Stomach (tissue), 9 donors: ENCODE results near the gene USP36. TPM values are rescaled to one million over a fixed set of nuclear protein-coding genes. Genes with fewer than 3 reads are reported as not detected.

Experiments
- DNase-seq, 2 donors: peaks; one replicate each; pipeline versions ENCODE4 v3.0.0 to v3.0.0-alpha.2; 2013 to 2019
- H3K27ac ChIP-seq, 5 donors: fragments of 200-600 bp in 4 of 5; sonication (generic) in 4 of 5; one replicate each; pipeline ENCODE4 v1.5.1; 2013 to 2019; ENCODE audit warnings: mild to moderate bottlenecking in 1 of 5, moderate library complexity in 1 of 5
- H3K27me3 ChIP-seq, 3 donors: fragments of 200-600 bp; sonication (generic); one replicate each; pipeline ENCODE4 v1.5.1; 2017 to 2019; ENCODE audit warnings: mixed run types in 1 of 3
- H3K36me3 ChIP-seq, 4 donors: fragments of 200-600 bp; sonication (generic); 1 replicate in 3 of 4; 2 replicates in 1 of 4; pipeline ENCODE4 v1.5.1; 2016 to 2019
- H3K4me1 ChIP-seq, 4 donors: fragments of 200-600 bp; sonication (generic); one replicate each; pipeline ENCODE4 v1.5.1; 2016 to 2019
- H3K4me3 ChIP-seq, 4 donors: fragments of 200-600 bp; sonication (generic) in 3 of 4; one replicate each; pipeline ENCODE4 v1.5.1; 2016 to 2019; ENCODE audit warnings: mild to moderate bottlenecking in 1 of 4
- H3K9me3 ChIP-seq, 4 donors: fragments of 200-600 bp; sonication (generic); one replicate each; pipeline ENCODE4 v1.5.1; 2016 to 2019
- EP300 ChIP-seq: sonication (generic); formaldehyde crosslinking; IDR thresholded peaks from one replicate; pipeline ENCODE4 v1.6.1; 2017; ENCODE audit warnings: antibody characterized with exemption
- POLR2A ChIP-seq, 4 donors: fragments of 450-650 bp; IDR thresholded peaks; one replicate each; pipeline ENCODE4 v1.6.1; 2016; ENCODE audit warnings: antibody characterized with exemption in 4 of 4, control low read depth in 2 of 4, mild to moderate bottlenecking in 1 of 4, moderate library complexity in 1 of 4
- POLR2AphosphoS5 ChIP-seq, 3 donors: sonication (generic); formaldehyde crosslinking; IDR thresholded peaks; one replicate each; pipeline ENCODE4 v1.6.1; 2016; ENCODE audit warnings: antibody characterized with exemption in 3 of 3
- WGBS, 5 donors: extraction: QIAGEN DNeasy Blood & Tissue Kit in 3 of 5; methylation state at CpG; one replicate each; pipeline versions ENCODE4 v1.1.5 to v1.1.7; 2013 to 2018; 5-methylcytosine and 5-hydroxymethylcytosine counted together
- intact Hi-C: fragments of 100-400 bp; cut with DNase I; formaldehyde crosslinking; loops from one replicate; pipeline ENCODE4 v1.15.1; 2023; ENCODE audit warnings: low total_unique reads
- polyA plus RNA-seq, 3 donors: library from polyadenylated mRNA; stranded (reverse); fragments of 200-250 nt; gene quantifications; one replicate each; pipeline ENCODE4 v1.2.3, GENCODE V29; 2013
- total RNA-seq, 5 donors: library from RNA; depleted of rRNA; stranded (reverse); fragments of >200 nt; gene quantifications; one replicate each; pipeline versions ENCODE4 v1.1.0 to v1.2.3, GENCODE V29; 2014 to 2016
- TF ChIP-seq, protein P1 (sequence below), 7 experiments: fragments of 450-650 bp in 4 of 7; fragments of 200-600 bp in 3 of 7; sonication (generic) in 3 of 7; IDR thresholded peaks; one replicate each; pipeline ENCODE4 v1.5.1; 2016 to 2019; ENCODE audit warnings: antibody characterized with exemption in 7 of 7, control low read depth in 2 of 7, mild to moderate bottlenecking in 1 of 7
- donor health status: healthy with polysubstance abuse.
- donor health status: Bipolar disorder and iron deficiency.
- donor health status: healthy.

Gene USP36
- total and polyA plus RNA-seq, 8 donors: 14.2 to 106 (median 34.8) TPM

DNA sequence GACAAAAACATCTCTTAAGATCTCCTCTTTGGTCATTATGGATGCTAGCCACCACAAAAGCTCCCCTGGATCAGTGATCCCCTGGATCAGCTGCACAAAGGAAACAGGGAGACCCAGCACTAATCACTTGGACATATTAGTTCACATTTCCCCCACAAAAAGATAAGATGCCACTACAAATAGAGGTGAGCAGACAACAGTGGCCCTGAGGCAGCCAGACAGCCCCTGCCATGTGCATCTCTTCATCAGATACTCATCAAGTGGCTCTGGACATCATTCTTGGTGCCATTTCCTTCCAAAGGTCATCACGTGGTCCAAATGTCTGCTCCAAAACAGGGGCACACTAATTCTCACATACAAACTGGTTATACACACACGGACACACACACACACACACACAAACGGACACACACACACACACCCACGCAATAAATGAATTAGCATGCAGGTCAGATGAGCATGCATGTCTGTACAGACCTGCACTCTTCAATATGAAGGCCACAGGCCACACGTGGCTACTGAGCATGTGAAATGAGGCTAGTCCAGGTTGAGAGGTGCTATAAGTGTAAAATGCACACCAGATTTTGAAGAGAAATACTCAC lies 4.1 kb downstream of the USP36 start:
- WGBS, 5 donors: 74 to 84% (median 81%) methylated on average over 5 of the region's 5 CpGs
- Histone ChIP-seq H3K9me3 (no peaks in the 10 kb centered on the region), H3K36me3 (peaks cover 48 to 66% (median 65%) of the 10 kb centered on the region in 4 donors), H3K27ac (no peak overlapping the region), H3K4me1 (peaks cover 16 to 39% (median 27%) of the 10 kb centered on the region in 4 donors), H3K4me3 (no peak overlapping the region), H3K27me3 (no peaks in the 10 kb centered on the region)
- TF ChIP-seq EP300 (no peak), POLR2A (IDR thresholded peaks at IDR 0.05) (no peak), POLR2AphosphoS5 (IDR thresholded peaks at IDR 0.05) (no peak)
- TF ChIP-seq, protein P1, sequence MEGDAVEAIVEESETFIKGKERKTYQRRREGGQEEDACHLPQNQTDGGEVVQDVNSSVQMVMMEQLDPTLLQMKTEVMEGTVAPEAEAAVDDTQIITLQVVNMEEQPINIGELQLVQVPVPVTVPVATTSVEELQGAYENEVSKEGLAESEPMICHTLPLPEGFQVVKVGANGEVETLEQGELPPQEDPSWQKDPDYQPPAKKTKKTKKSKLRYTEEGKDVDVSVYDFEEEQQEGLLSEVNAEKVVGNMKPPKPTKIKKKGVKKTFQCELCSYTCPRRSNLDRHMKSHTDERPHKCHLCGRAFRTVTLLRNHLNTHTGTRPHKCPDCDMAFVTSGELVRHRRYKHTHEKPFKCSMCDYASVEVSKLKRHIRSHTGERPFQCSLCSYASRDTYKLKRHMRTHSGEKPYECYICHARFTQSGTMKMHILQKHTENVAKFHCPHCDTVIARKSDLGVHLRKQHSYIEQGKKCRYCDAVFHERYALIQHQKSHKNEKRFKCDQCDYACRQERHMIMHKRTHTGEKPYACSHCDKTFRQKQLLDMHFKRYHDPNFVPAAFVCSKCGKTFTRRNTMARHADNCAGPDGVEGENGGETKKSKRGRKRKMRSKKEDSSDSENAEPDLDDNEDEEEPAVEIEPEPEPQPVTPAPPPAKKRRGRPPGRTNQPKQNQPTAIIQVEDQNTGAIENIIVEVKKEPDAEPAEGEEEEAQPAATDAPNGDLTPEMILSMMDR (IDR thresholded peaks at IDR 0.05): no peak
- no peak for DNase-seq
- intact Hi-C loops: no loop called here

DNA sequence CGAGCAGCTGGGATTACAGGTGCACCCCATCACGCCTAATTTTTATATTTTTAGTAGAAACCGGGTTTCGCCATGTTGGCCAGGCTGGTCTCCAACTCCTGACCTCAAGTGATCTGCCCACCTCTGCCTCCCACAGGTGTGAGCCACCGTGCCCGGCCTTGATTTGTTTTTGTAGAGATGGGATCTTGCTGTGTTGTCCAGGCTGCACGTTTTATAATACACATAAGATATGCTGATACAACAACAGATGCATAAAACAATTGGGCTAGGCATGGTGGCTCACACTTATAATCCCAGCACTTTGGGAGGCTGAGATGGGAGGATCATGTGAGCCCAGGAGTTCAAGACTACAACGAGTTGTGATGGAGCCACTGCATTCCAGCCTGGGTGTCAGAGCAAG lies 6.0 kb downstream of the USP36 start:
- intact Hi-C loops: no loop called here
- TF ChIP-seq POLR2AphosphoS5 (IDR thresholded peaks at IDR 0.05): no peak
- no peak for TF ChIP-seq POLR2A (IDR thresholded peaks at IDR 0.05)
- TF ChIP-seq, protein P1 (IDR thresholded peaks at IDR 0.05): no peak
- TF ChIP-seq EP300: no peak
- Histone ChIP-seq H3K27ac (no peak overlapping the region), H3K4me1 (peaks cover 13 to 34% (median 22%) of the 10 kb centered on the region in 4 donors), H3K4me3 (no peak overlapping the region), H3K36me3 (peaks cover 59 to 85% (median 85%) of the 10 kb centered on the region in 4 donors), H3K9me3 (no peaks in the 10 kb centered on the region), H3K27me3 (no peaks in the 10 kb centered on the region)
- no peak for DNase-seq
- 94 to 98% (median 96%) methylated on average over 8 of the region's 8 CpGs for WGBS, 5 donors

DNA sequence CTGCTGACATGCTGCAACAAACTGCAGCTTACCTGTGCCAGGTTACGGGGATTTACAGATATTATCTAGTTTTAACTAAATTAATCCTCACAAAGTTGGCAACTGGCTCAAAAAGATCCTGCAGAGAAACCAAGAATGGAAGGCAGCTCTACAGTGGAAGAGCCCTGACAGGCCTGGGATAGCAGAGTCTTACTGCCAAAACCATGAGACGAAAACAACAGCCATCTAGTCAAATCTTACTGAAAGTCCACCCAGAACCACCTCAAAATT lies 8.1 kb downstream of the USP36 start:
- no peak overlapping the region for H3K27ac ChIP-seq
- TF ChIP-seq, protein P1 (IDR thresholded peaks at IDR 0.05): no peak
- TF ChIP-seq POLR2A (IDR thresholded peaks at IDR 0.05): no peak
- TF ChIP-seq EP300: no peak
- no peak for TF ChIP-seq POLR2AphosphoS5 (IDR thresholded peaks at IDR 0.05)
- H3K27me3 ChIP-seq: no peaks in the 10 kb centered on the region
- 77 to 86% (median 80%) methylated on average over 2 of the region's 2 CpGs for WGBS, 5 donors
- no peak overlapping the region for H3K4me3 ChIP-seq
- intact Hi-C loops: no loop called here
- DNase-seq: no peak
- peaks cover 0 to 13% (median 5%) of the 10 kb centered on the region in 4 donors for H3K4me1 ChIP-seq
- H3K36me3 ChIP-seq: peaks cover 72 to 100% (median 100%) of the 10 kb centered on the region in 4 donors
- no peaks in the 10 kb centered on the region for H3K9me3 ChIP-seq

DNA sequence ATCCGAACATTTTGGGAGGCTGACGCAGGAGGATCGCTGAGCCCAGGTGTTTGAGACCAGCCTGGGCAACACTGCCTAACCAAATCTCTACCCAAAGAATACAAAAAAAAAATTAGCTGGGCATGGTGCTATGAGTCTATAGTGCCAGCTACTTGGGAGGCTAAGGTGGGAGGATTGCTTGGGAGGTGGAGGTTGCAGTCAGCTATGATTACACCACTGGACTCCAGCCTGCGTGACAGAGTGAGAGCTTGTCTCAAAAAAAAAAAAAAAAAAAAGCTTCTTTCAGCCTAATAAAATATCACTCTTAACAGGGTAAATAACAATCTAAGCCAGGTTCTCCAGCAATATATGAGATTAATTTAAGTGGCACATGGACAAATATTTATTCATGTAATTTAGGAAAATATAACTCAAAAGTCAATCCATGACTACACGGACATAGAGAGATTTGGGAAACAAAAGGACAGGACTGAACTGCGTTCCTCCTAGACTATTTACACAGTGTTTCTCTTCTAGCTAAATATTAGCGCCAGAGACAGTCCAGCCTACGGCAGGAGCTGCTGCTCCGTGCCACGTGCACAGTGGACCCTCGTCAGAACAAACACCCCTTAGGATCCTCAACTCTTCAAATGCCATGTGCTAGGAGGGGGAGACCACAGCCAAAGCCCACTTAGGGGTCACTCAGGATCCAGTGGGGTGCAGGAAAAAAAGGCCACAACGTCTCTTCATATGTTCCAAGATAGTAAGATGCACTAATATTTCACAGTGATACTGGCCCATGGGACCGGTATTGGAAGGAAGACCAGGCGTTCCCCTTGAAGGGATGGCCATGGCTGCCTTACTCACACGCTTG lies 8.7 kb downstream of the USP36 start:
- no peaks in the 10 kb centered on the region for H3K27me3 ChIP-seq
- peaks cover 76 to 100% (median 100%) of the 10 kb centered on the region in 4 donors for H3K36me3 ChIP-seq
- no peaks in the 10 kb centered on the region for H3K9me3 ChIP-seq
- no peak overlapping the region for H3K4me3 ChIP-seq
- H3K4me1 ChIP-seq: peaks cover 0 to 10% (median 3%) of the 10 kb centered on the region in 4 donors
- 55 to 64% (median 63%) methylated on average over 15 of the region's 15 CpGs for WGBS, 5 donors
- no peak for DNase-seq
- TF ChIP-seq POLR2AphosphoS5 (IDR thresholded peaks at IDR 0.05) (no peak), POLR2A (IDR thresholded peaks at IDR 0.05) (no peak), EP300 (no peak)
- TF ChIP-seq, protein P1 (IDR thresholded peaks at IDR 0.05): no peak
- peak overlapping the region in 1 of 5 donors; percentile 30 for H3K27ac ChIP-seq
- intact Hi-C loops: no loop called here
